A673 (cell line): ENCODE data around the gene NAMPT. TPM values are rescaled to one million over a fixed set of nuclear protein-coding genes. Genes with fewer than 3 reads are reported as not detected.

ENCODE experiments used
- BruUV-seq: library from RNA; stranded (reverse); fragments of 400-500 nt; replicated peaks from 2 replicates; lab custom pipeline; 2021; lab: Mats Ljungman, UMichigan
- CTCF ChIA-PET: fragments of 300-600 bp; sonication (Branson Sonifier 250); formaldehyde crosslinking; loops from one replicate; lab custom pipeline; 2022; ENCODE audit warnings: antibody characterized with exemption; lab: Charles Lee
- POLR2A ChIA-PET: fragments of 300-600 bp; sonication (Branson Sonifier 250); formaldehyde crosslinking; loops from one replicate; lab custom pipeline; 2022; ENCODE audit warnings: antibody characterized with exemption; ENCODE audit not compliant: low non-redundant PET; lab: Charles Lee
- DNase-seq: peaks from one replicate; pipeline ENCODE4 v3.0.0-alpha.2; 2015; ENCODE audit warnings: low spot score
- H3K27ac ChIP-seq: fragments of 200-600 bp; sonication (generic); 2 replicates; pipeline ENCODE4 v1.5.1; 2016; ENCODE audit warnings: mixed run types, low read depth, mild to moderate bottlenecking, mixed read lengths, antibody characterized with exemption, low read length; ENCODE audit not compliant: poor library complexity, severe bottlenecking
- H3K27me3 ChIP-seq: fragments of 200-600 bp; sonication (generic); replicated peaks from 2 replicates; pipeline ENCODE4 v1.6.1; 2017; ENCODE audit warnings: mixed run types, low read depth, mild to moderate bottlenecking, mixed read lengths, antibody characterized with exemption, low read length; ENCODE audit not compliant: insufficient read depth, poor library complexity
- H3K36me3 ChIP-seq: fragments of 200-600 bp; sonication (generic); 2 replicates; pipeline ENCODE4 v1.6.1; 2016; ENCODE audit warnings: mixed run types, mild to moderate bottlenecking, mixed read lengths, antibody characterized with exemption, low read length; ENCODE audit not compliant: insufficient read depth, poor library complexity, severe bottlenecking
- H3K4me1 ChIP-seq: fragments of 200-600 bp; sonication (generic); 2 replicates; pipeline ENCODE4 v1.6.1; 2017; ENCODE audit warnings: mixed run types, mild to moderate bottlenecking, mixed read lengths, antibody characterized with exemption, low read length; ENCODE audit not compliant: insufficient read depth, poor library complexity, severe bottlenecking
- H3K4me3 ChIP-seq: fragments of 200-600 bp; sonication (generic); 2 replicates; pipeline ENCODE4 v1.5.1; 2016; ENCODE audit warnings: low read depth, mixed run types, mild to moderate bottlenecking, mixed read lengths, low read length; ENCODE audit not compliant: poor library complexity, severe bottlenecking
- H3K9me3 ChIP-seq: fragments of 200-600 bp; sonication (generic); 2 replicates; pipeline ENCODE4 v1.6.1; 2016; ENCODE audit warnings: mixed run types, low read depth, mild to moderate bottlenecking, mixed read lengths, antibody characterized with exemption, low read length; ENCODE audit not compliant: poor library complexity, severe bottlenecking
- EZH2 ChIP-seq: fragments of 200-600 bp; sonication (generic); IDR thresholded peaks from 2 replicates; pipeline ENCODE4 v1.6.1; 2017; ENCODE audit warnings: borderline replicate concordance, low read depth, mild to moderate bottlenecking, mixed read lengths, antibody characterized with exemption, low read length; ENCODE audit not compliant: poor library complexity, severe bottlenecking
- intact Hi-C: fragments of 100-400 bp; cut with micrococcal nuclease; formaldehyde crosslinking; loops from one replicate; pipeline ENCODE4 v1.10.0; 2022; ENCODE audit not compliant: unreplicated experiment
- total RNA-seq: library from RNA; stranded (reverse); gene quantifications from 2 replicates; pipeline ENCODE4 v1.2.3, GENCODE V29; 2021
- TF ChIP-seq, protein P1 (sequence below): fragments of 300-800, 200-600 bp; sonication (generic); conservative IDR thresholded peaks from 2 replicates; pipeline ENCODE4 v1.5.1; 2017; ENCODE audit warnings: low read depth, mild to moderate bottlenecking, antibody characterized with exemption, low read length, moderate library complexity, mixed read lengths

The NAMPT gene
- total RNA-seq, 1 experiment from 2014 or later, result 68.0 TPM

DNA sequence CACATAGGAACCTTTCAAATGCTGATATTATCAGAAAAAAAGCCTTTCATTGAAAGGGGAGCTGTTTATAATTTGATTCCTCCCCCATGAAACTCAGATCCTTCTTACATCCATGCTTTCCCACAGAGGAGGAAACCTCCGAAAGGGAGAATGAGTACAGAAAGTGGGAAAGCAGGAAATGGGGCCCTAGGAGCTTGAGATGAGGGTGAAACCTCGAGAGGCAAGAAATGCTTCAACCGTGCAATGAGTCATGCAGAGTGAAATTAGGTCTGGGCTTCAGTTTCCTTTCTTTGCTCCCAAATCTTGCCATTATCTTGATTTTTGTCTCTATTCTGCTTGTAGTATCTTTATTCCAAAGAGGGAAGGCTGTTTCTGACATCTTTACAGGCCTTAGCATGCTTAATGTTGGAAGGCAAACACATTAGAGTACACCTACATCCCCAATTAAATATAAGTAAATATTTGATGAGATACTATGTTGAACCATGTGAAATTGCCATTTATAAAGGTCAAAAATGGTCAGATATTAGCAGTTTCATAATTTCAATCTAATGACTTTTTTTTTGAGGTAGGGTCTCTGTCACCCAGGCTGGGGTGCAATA is 79.1 kb downstream of the NAMPT start:
- ChIA-PET CTCF (no interaction called here), POLR2A (no interaction called here)
- no TSS peak for BruUV-seq
- Histone ChIP-seq H3K36me3 (no peaks in the 10 kb centered on the region), H3K4me3 (no peak overlapping the region), H3K4me1 (peaks cover 7% of the 10 kb centered on the region), H3K27me3 (no peaks in the 10 kb centered on the region), H3K27ac (no peak overlapping the region), H3K9me3 (no peaks in the 10 kb centered on the region)
- TF ChIP-seq, protein P1, sequence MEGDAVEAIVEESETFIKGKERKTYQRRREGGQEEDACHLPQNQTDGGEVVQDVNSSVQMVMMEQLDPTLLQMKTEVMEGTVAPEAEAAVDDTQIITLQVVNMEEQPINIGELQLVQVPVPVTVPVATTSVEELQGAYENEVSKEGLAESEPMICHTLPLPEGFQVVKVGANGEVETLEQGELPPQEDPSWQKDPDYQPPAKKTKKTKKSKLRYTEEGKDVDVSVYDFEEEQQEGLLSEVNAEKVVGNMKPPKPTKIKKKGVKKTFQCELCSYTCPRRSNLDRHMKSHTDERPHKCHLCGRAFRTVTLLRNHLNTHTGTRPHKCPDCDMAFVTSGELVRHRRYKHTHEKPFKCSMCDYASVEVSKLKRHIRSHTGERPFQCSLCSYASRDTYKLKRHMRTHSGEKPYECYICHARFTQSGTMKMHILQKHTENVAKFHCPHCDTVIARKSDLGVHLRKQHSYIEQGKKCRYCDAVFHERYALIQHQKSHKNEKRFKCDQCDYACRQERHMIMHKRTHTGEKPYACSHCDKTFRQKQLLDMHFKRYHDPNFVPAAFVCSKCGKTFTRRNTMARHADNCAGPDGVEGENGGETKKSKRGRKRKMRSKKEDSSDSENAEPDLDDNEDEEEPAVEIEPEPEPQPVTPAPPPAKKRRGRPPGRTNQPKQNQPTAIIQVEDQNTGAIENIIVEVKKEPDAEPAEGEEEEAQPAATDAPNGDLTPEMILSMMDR, result no peak
- TF ChIP-seq EZH2, result no peak
- intact Hi-C loops, result no loop called here
- peak; percentile 57 for DNase-seq

DNA sequence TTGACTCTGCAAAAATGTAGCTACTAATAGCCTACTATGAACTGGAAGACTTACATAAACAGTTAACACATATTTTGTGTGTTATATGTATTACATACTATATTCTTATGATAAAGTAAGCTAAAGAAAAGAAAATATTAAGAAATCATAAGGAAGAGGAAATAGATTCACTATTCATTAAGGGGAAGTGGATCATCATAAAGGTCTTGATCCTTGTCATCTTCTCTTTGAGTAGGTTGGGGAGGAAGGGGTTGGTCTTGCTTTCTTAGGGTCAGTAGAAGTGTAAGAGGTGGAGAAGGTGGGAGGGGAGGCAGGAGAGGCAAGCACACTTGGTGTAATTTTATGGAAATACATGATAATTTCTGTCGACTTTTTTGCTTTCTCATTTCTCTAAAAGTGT is 81.3 kb downstream of the NAMPT start:
- intact Hi-C loops, result no loop called here
- ChIA-PET POLR2A (no interaction called here), CTCF (no interaction called here)
- BruUV-seq, result no TSS peak
- no peaks in the 10 kb centered on the region for H3K27me3 ChIP-seq
- TF ChIP-seq EZH2, result no peak
- TF ChIP-seq, protein P1, result no peak
- H3K27ac ChIP-seq, result no peak overlapping the region
- no peaks in the 10 kb centered on the region for H3K36me3 ChIP-seq
- H3K4me1 ChIP-seq, result peaks cover 7% of the 10 kb centered on the region
- DNase-seq, result no peak
- no peaks in the 10 kb centered on the region for H3K9me3 ChIP-seq
- H3K4me3 ChIP-seq, result no peak overlapping the region

DNA sequence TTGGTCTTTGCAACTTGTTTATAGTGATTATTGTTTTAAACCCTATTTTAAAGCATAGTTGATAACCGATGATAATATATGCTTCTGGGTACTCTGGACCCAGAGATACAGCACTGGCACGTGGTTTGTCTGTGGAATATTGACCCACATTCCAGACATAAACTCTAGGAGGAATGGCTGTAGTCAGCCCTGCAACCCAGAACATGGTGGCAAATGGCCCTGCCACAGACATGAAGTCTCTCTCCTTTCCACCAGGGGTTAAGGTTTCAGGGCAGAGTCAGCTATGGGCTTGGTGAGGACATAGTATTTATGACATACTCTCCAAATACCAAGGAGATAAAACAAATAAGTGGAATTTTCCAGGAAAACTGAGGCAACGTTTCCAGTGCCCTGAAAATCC is 83.6 kb downstream of the NAMPT start:
- Histone ChIP-seq H3K27ac (no peak overlapping the region), H3K36me3 (no peaks in the 10 kb centered on the region), H3K4me3 (no peak overlapping the region), H3K27me3 (no peaks in the 10 kb centered on the region), H3K9me3 (no peaks in the 10 kb centered on the region), H3K4me1 (peaks cover 4% of the 10 kb centered on the region)
- CTCF ChIA-PET, result no interaction called here
- no TSS peak for BruUV-seq
- intact Hi-C loops, result no loop called here
- DNase-seq, result no peak
- POLR2A ChIA-PET, result interaction anchor here (0.5 kb wide), 1 partner anchor 29 kb away, joined by 10 read pairs; no protein-coding TSS in a partner anchor
- TF ChIP-seq, protein P1, result no peak
- no peak for TF ChIP-seq EZH2
